Panc1 (cell line): Measurements from ENCODE around the gene LMOD1. TPM values are rescaled to one million over a fixed set of nuclear protein-coding genes. Genes with fewer than 3 reads are reported as not detected.

Source experiments
- ATAC-seq: fragments of 200-7000 bp; cut with Tn5 transposase; 2 replicates; pipeline ENCODE4 v1.9.1; 2020; ENCODE audit warnings: mild to moderate bottlenecking, moderate library complexity
- BruUV-seq: library from RNA; stranded (reverse); fragments of 400-500 nt; replicated peaks from 2 replicates; lab custom pipeline; 2021; lab: Mats Ljungman, UMichigan
- CTCF ChIA-PET: fragments of 300-600 bp; sonication (Branson Sonifier 250); formaldehyde crosslinking; loops from one replicate; lab custom pipeline; 2022; ENCODE audit warnings: antibody characterized with exemption; lab: Charles Lee
- POLR2A ChIA-PET: fragments of 300-600 bp; sonication (Branson Sonifier 250); formaldehyde crosslinking; loops from one replicate; lab custom pipeline; 2022; ENCODE audit warnings: antibody characterized with exemption; lab: Charles Lee
- DNase-seq: peaks from one replicate; pipeline ENCODE4 v3.0.0-alpha.2; 2010; ENCODE audit warnings: low read depth, low spot score
- H3K27ac ChIP-seq: 2 replicates; pipeline ENCODE4 v1.5.1; 2011; ENCODE audit warnings: mild to moderate bottlenecking, low read length, inconsistent platforms
- H3K27me3 ChIP-seq: fragments of 200-500 bp; sonication (Bioruptor generic); 2 replicates; pipeline ENCODE4 v1.6.0; 2014; ENCODE audit warnings: low read length, inconsistent platforms; ENCODE audit not compliant: control insufficient read depth, insufficient read depth
- H3K36me3 ChIP-seq: fragments of 200-500 bp; sonication (Bioruptor generic); 2 replicates; pipeline ENCODE4 v1.5.1; 2014; ENCODE audit warnings: inconsistent platforms, mild to moderate bottlenecking, low read length, moderate library complexity; ENCODE audit not compliant: control insufficient read depth, insufficient read depth
- H3K4me1 ChIP-seq: 2 replicates; pipeline ENCODE4 v1.5.1; 2011; ENCODE audit warnings: inconsistent platforms, mild to moderate bottlenecking, low read length, moderate library complexity; ENCODE audit not compliant: control insufficient read depth, insufficient read depth
- H3K4me3 ChIP-seq, 2 experiments: 2 replicates each; pipeline ENCODE4 v1.5.1; 2011 to 2012; ENCODE audit warnings: low read depth in 2 of 2, low read length in 2 of 2, mild to moderate bottlenecking in 2 of 2, inconsistent platforms in 1 of 2, moderate library complexity in 1 of 2
- H3K9me3 ChIP-seq: fragments of 200-500 bp; sonication (Bioruptor generic); 2 replicates; pipeline ENCODE4 v1.5.1; 2014; ENCODE audit warnings: low read depth, mild to moderate bottlenecking, inconsistent platforms, low read length, moderate library complexity; ENCODE audit not compliant: control insufficient read depth, insufficient read depth
- POLR2AphosphoS5 ChIP-seq: IDR thresholded peaks from 2 replicates; pipeline ENCODE4 v1.6.1; 2012; ENCODE audit warnings: mild to moderate bottlenecking, low read depth, low read length, moderate library complexity
- SIN3A ChIP-seq: IDR thresholded peaks from 2 replicates; pipeline ENCODE4 v1.6.1; 2012; ENCODE audit warnings: low read depth, mild to moderate bottlenecking, low read length, moderate library complexity, borderline replicate concordance; ENCODE audit not compliant: insufficient read depth
- TCF7L2 ChIP-seq: IDR thresholded peaks from 2 replicates; pipeline ENCODE4 v1.6.1; 2011; ENCODE audit warnings: mild to moderate bottlenecking, low read depth, low read length, inconsistent platforms
- in situ Hi-C: cut with HindIII; loops from 2 replicates; pipeline ENCODE4 v1.10.0; 2016; ENCODE audit warnings: low sequenced_read_pairs, low pct_unique_long_range_greater_than_20kb
- intact Hi-C: fragments of 100-400 bp; cut with micrococcal nuclease; formaldehyde crosslinking; loops from one replicate; pipeline ENCODE4 v1.10.0; 2022; ENCODE audit not compliant: unreplicated experiment
- total RNA-seq: library from RNA; stranded (reverse); gene quantifications from one replicate; pipeline ENCODE4 v1.2.1, GENCODE V29; 2021; ENCODE audit not compliant: unreplicated experiment
- TF ChIP-seq, protein P1 (sequence below): fragments of 450-650 bp; IDR thresholded peaks from 2 replicates; pipeline ENCODE4 v1.5.1; 2017; ENCODE audit warnings: mild to moderate bottlenecking
- TF ChIP-seq, protein P2 (sequence below), 2 experiments: IDR thresholded peaks; 2 replicates each; pipeline ENCODE4 v1.6.1; 2011 to 2012; ENCODE audit warnings: low read depth in 2 of 2, control low read depth in 1 of 2, low read length in 1 of 2, mild to moderate bottlenecking in 1 of 2, moderate library complexity in 1 of 2; ENCODE audit not compliant: insufficient read depth in 1 of 2

LMOD1 gene
- total RNA-seq, 1 experiment from 2014 or later, result 0.13 TPM

DNA sequence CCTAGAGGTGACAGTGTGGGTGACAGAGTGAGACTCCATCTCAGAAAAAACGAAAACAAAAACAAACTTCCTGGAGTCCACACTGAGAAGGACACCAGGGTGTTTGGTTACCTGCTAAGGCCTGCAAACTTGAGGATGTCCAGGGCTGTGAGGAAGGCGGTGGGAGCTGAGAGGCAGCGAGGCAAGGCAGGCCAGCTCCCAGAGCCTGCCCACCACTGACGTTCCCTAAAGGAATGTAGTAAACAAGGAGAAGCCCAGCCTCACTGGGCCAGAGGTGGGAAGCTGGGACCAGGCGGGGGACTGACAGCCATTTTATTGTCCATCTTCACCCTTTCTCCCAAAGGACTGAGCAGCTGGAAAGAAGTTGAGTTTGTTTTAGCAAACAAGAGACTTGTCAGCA, 33.5 kb downstream of the LMOD1 start:
- Histone ChIP-seq H3K27me3 (no peaks in the 10 kb centered on the region), H3K4me3 (no peak overlapping the region), H3K9me3 (no peaks in the 10 kb centered on the region), H3K27ac (no peak overlapping the region), H3K4me1 (no peaks in the 10 kb centered on the region), H3K36me3 (no peaks in the 10 kb centered on the region)
- ATAC-seq (no peak), DNase-seq (no peak)
- ChIA-PET POLR2A (no interaction called here), CTCF (interaction anchor here (1.5 kb wide), 1 partner anchor 17 kb away, joined by 3 read pairs; no protein-coding TSS in a partner anchor)
- BruUV-seq, result no TSS peak
- TF ChIP-seq POLR2AphosphoS5 (no peak), TCF7L2 (no peak), SIN3A (no peak)
- TF ChIP-seq, protein P1, sequence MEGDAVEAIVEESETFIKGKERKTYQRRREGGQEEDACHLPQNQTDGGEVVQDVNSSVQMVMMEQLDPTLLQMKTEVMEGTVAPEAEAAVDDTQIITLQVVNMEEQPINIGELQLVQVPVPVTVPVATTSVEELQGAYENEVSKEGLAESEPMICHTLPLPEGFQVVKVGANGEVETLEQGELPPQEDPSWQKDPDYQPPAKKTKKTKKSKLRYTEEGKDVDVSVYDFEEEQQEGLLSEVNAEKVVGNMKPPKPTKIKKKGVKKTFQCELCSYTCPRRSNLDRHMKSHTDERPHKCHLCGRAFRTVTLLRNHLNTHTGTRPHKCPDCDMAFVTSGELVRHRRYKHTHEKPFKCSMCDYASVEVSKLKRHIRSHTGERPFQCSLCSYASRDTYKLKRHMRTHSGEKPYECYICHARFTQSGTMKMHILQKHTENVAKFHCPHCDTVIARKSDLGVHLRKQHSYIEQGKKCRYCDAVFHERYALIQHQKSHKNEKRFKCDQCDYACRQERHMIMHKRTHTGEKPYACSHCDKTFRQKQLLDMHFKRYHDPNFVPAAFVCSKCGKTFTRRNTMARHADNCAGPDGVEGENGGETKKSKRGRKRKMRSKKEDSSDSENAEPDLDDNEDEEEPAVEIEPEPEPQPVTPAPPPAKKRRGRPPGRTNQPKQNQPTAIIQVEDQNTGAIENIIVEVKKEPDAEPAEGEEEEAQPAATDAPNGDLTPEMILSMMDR, result no peak
- TF ChIP-seq, protein P2, sequence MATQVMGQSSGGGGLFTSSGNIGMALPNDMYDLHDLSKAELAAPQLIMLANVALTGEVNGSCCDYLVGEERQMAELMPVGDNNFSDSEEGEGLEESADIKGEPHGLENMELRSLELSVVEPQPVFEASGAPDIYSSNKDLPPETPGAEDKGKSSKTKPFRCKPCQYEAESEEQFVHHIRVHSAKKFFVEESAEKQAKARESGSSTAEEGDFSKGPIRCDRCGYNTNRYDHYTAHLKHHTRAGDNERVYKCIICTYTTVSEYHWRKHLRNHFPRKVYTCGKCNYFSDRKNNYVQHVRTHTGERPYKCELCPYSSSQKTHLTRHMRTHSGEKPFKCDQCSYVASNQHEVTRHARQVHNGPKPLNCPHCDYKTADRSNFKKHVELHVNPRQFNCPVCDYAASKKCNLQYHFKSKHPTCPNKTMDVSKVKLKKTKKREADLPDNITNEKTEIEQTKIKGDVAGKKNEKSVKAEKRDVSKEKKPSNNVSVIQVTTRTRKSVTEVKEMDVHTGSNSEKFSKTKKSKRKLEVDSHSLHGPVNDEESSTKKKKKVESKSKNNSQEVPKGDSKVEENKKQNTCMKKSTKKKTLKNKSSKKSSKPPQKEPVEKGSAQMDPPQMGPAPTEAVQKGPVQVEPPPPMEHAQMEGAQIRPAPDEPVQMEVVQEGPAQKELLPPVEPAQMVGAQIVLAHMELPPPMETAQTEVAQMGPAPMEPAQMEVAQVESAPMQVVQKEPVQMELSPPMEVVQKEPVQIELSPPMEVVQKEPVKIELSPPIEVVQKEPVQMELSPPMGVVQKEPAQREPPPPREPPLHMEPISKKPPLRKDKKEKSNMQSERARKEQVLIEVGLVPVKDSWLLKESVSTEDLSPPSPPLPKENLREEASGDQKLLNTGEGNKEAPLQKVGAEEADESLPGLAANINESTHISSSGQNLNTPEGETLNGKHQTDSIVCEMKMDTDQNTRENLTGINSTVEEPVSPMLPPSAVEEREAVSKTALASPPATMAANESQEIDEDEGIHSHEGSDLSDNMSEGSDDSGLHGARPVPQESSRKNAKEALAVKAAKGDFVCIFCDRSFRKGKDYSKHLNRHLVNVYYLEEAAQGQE (IDR thresholded peaks at IDR 0.05; ENCODE audit: insufficient read depth in 1 of 2, low read depth in 2 of 2, low read length in 1 of 2), result no peak
- in situ Hi-C loops (no loop called here), intact Hi-C loops (no loop called here)

- DNase-seq (no peak), ATAC-seq (no peak)
- no peak overlapping the region for H3K27ac ChIP-seq
- no peaks in the 10 kb centered on the region for H3K4me1 ChIP-seq
- H3K36me3 ChIP-seq, result no peaks in the 10 kb centered on the region
- H3K27me3 ChIP-seq, result no peaks in the 10 kb centered on the region
- TF ChIP-seq TCF7L2 (no peak), SIN3A (no peak), POLR2AphosphoS5 (no peak)
- TF ChIP-seq, protein P2 (IDR thresholded peaks at IDR 0.05; ENCODE audit: insufficient read depth in 1 of 2, low read depth in 2 of 2, low read length in 1 of 2), result no peak
- TF ChIP-seq, protein P1, result no peak
- no peaks in the 10 kb centered on the region for H3K9me3 ChIP-seq
- ChIA-PET CTCF (interaction anchor here (0.6 to 1.5 kb wide), 2 partner anchors 16 to 464 kb away, joined by 3 to 6 read pairs; no protein-coding TSS in a partner anchor), POLR2A (no interaction called here)
- no TSS peak for BruUV-seq
- in situ Hi-C loops (no loop called here), intact Hi-C loops (no loop called here)
- H3K4me3 ChIP-seq, result no peak overlapping the region
These were observed 34.3 kb downstream of the LMOD1 start for GRCh38 chr1:201911826-201912571.
